Pons (tissue), 1 donor: ENCODE data around the gene ST3GAL4.
"Not testable (repeated sequence)": the region's sequence is repeated elsewhere in the genome, so short reads cannot be mapped to it uniquely, and the experiment has no call there.

Experiments used
- DNase-seq: peaks from one replicate; pipeline ENCODE4 v3.0.0-alpha.2; 2016; ENCODE audit warnings: low spot score

The ST3GAL4 gene

DNA sequence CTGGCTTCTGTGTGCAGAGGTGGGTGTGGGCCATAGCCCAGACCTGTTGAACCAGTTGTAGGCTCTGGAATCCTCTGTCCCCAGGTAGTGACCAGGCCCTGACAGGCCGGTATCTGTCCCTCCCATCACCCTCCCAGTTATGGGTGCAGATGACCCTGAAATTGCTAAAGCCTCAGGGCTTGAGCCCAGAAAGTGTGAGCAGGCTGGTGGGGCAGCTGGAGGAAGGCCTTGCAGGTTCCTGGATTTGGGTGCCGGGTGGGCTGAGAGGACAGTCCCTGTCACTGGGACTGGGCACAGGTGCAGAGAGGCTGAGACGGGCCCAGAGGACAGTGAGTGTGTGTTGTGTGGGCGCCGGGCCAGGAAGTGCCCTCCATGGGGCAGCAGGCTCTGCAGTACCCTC is 10.0 kb downstream of the ST3GAL4 start:
- not testable (repeated sequence) for DNase-seq

DNA sequence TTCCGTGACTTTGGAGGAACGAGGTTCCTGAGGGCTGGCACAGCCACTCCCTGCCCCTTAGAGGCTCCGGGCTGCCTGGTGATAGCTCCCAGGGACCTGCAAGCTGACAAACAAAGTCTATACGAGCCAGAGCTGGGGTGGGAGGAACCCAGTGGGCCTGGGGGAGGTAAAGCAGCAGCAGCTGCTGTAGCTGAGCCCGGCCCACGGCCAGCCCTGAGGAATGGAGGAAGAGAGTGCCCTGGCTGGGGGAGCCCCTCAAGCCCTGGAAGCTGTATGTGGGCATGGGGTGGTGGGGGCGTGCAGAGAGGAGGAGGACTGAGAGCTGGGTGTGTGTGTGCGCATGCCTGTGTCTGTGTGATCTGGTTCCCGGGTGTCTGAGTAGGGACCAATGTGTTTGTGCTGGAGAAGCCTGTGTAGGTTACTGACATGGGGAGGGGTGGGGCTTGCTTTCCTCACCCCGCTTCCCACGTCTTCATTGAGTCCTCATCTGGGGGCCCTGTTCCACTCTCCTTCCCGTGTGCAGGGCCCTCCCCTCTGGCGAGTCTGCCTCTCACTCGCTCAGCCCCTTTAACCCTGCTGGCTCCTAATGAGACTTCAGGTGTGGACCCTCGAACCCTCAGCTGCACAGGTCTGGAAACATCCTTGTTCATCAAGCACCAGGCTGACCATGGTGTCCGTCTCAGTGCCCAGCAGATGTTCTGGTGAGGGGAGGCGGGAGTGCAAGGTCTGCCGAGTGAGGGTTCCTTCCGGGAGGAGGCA is 10.8 kb downstream of the ST3GAL4 start:
- no peak for DNase-seq

DNA sequence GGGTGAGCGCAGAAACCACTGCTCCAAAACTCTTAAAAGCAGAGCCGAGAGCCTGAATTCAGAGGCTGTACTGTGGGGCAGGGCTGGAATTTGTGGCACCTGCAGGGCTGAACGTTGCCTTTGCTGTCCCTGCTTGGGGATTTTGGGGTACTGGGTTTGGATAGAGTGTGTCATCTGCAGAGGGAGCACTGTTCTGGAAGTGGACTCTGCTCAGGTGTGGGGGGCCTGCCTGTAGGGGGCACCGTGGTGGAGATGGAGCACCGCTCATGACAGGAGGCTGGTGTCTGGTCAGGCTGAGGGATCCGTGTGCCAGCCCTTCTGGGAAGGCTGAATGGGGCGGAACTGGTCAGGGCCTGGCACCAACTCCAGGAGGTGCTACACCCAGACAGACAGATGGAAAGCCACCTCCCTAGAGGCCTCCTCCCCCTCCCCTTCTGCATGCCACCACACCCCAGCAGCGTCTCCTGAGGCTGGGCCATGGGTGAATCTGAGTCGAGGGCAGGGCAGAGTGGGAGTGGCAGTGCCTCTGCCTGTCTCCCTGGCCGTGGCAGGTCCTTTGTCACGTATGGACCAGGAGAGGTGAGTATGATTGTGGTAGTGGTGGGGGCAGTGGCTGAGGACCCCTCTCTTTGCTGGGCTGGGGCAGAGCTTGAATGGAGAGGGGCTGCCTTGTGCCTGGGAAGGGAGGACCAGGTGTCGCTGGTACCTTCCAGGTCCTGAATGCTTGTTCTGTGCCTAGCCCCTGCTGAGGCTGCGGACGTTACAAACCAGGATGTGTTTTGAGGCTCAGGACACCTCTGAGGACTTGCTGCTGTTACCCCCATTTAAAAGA is 11.6 kb downstream of the ST3GAL4 start:
- not testable (repeated sequence) for DNase-seq

DNA sequence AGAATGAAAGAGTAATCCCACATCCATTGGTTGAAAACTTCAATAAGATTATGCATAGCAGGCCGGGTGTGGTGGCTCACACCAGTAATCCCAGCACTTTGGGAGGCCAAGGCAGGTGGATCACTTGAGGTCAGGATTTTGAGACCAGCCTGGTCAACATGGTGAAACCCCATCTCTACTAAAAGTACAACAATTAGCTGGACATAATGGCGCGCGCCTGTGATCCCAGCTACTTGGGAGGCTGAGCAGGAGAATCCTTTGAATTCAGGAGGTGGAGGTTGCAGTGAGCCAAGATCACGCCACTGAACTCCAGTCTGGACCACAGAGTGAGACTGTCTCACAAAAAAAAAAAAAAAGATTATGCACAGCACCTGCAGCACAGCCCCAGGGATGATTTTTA is 12.3 kb downstream of the ST3GAL4 start:
- not testable (repeated sequence) for DNase-seq

DNA sequence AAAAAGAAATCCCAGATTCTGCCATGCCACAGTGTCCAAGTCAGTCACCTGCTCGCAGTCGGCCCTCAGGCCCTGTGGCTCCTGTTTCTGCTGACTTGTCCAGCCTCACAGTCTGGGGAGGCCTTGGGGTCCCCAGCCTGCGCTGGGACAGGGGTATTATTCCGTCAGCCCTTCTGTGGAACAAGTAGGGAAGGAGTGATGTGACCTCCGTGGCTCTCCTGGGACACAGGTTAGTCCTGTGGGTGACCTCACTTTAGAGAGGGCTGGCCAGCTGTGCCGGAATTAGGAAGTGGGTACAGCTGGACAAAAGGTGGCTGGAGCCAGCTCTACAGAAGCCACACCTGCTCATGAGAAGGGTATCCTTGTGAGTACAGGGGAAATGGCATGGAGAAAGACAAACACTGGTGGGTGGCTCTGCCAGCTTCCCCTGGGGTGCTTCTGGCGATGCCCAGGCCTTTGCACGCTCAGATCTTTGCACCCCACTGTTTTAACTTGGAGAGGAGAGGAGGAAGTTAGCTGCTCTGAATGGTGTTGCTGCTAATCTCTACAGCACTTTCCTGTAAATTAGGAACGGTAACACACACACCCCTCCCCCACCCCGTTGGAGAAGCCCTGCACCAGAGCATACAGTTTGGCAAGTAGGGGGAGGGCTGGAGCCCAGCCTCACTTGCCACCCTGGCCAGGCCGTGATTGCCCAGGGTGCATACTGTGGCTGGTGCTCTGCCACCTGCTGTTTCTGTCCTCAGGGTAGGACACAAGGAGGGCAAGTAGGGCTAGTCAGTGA is 13.0 kb downstream of the ST3GAL4 start:
- DNase-seq: not testable (repeated sequence)

DNA sequence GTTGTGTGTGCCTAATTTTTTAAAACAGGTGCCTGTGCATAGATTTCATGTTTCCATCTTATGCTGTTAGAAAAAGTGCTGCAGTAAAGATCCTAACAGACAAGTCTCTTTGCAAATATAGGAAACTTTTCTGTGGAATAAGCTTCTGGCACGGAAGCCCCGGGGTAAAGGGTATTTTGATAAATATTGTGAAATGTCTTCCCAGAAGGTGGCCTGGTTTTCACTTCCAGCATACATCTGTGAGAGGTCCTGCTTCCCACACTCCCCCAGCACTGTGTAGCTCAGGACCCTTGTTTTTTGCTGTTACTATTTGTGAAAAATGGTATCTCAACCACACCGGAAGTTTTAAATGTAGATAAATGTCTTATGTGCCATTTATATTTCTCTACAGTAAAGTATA is 14.5 kb downstream of the ST3GAL4 start:
- no peak for DNase-seq

DNA sequence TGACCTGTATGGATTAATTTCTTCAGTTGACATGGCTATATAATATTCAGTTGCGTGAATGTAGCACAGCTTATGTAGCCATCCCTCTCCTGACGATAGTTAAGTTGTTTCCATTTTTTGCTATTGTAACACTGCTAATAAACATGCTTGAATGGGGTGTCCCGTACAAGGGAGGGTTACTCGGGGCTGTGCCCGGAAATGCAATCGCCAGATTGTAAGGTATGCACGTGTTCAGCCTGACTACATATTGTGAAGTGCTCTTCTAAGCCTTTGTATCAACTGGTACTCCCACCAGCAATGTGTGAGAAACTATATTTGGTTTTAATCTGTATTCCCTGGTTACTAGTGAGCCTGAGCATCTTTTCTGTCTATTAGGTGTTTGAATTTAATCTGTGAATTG is 16.1 kb downstream of the ST3GAL4 start:
- no peak for DNase-seq

DNA sequence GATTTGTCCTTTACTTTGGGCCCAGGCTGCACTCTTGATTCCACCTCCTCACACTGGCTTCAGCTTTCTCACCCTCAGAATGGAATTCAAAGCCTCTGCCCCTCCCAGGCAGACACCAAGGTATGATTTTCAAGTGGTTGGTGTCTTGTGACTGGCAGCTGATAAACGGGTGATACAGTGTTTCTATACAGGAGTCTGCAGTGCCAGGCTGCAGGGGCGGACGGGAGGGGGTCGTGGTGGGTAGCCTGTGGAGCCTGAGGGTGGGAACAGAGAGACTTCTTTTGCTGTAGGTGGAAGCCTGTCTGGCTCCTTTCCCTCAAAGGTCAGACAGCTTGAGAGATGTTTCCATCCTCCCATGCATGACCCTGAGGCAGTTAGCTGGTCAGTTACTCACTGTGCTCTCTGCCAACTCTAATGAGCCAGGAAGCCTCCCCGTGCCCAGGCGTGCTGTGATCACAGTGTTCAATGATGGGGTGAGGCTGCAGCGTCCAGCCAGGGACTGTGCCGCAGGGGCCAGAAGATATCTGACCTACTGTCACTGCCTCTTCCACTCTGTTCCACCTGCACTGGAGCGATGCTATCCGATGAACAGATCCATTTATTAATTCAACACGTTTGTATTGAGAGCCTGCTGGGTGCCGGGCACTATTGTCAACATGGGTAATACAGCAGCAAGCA is 18.0 kb downstream of the ST3GAL4 start:
- DNase-seq: not testable (repeated sequence)

DNA sequence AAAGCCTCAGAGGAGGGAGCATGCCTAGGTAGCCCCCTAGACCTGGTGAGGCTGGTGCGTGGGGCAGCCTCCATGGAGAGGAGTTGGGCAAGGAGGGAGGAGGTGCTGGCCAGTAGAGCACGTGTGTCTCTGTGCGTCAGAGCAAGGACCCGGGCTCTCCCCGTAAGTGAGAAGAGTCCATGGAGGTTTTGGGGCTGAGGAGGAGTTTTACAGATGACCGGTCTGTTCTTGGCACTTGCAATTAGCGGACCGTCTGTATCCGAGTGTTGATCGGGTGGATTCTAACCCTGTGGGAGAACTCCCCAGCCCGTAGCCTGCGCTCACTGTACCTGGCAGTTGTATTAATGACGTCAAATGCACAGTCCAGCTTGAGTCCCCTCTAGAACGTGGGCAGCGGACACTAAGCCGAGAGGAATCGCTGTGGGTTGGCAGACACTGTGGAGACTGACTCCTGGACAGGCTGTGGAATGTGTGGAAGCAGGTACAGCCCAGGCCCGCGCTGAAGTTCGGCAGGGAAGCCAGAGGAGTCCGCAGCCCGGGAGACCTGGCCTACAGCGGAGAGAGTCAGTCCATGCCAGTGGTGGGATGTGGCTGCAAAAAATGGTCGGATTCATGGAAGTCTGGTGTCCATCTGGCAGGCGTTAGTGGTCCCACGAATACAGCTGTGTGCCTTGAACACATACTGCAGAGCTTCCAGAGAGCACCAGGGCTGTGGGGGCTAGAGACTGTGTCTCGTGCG is 19.2 kb downstream of the ST3GAL4 start:
- not testable (repeated sequence) for DNase-seq

DNA sequence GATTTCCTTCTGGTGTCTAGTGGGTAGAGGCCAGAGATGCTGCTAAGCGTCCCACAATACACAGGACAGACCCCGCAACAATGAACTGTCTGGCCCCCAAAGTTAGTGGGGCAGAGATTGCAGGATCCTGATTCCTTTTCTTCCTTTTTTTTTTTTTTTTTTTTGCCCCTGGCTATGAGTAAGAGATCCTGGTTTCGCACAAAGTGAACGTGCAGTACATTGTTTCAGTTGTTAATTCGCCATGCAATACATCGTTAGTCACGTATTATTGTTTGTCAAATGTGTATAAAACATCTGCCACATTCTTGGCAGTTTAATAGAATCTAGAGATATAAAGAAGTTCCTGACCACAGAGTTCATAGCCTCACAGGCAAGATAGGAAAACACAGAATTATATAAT is 20.2 kb downstream of the ST3GAL4 start:
- DNase-seq: no peak

DNA sequence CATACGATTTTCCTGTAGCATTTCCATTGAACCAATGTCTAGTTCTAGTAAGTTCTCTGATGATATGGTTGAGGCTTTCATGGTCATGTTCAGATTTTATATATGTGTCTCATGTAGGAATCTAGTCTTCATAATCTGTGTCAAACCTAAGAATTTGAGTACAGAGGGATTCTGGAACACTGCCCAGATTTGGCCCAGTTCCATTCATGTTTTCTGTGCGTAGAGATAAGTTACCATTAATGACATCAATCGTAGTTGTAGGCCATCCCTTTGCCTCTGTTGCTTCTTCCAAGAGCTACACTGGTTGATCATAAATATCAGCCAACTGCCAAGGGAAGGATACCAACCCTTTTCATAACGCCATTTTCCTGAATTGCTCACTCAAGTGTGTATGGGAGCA is 23.3 kb downstream of the ST3GAL4 start:
- DNase-seq: no peak

DNA sequence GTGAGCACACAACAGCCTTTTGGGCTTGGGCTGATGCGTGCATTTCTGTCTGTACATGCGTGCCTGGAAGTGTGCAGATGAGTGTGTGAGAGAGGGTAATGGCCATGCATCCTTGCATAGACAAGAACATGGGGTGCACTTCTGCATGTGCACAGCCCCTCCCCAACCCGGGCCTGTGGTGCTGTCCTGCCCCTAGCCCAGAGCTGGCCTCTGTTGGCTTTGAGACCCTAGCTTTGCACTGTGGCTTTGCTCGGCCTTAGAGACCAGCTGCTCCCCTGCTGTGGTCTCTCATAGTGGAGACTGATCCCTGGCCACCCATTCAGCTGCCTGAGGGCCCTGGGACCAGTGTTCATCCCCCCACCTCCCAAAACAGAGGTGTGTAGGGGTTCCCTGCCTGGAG is 25.4 kb downstream of the ST3GAL4 start:
- no peak for DNase-seq

DNA sequence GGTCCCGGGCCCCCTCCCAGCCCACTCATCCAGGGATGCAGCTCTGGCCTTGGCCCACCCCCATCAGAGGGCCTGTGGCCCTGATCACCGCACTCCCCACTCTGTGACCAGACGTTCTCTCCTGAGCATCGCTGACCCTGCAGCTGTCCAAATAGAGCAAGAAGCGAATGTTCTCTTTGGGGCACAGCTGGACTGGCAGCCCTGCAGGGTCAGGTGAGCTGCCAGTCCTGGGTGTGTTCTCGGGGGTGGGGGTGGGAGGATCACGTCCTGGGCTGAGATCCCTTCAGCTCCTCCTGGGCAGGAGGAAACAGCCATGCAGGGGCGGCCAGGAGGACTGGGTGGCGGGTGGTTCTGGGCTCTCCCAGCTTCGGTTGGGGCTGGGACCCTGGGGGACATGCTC is 26.5 kb downstream of the ST3GAL4 start:
- not testable (repeated sequence) for DNase-seq

DNA sequence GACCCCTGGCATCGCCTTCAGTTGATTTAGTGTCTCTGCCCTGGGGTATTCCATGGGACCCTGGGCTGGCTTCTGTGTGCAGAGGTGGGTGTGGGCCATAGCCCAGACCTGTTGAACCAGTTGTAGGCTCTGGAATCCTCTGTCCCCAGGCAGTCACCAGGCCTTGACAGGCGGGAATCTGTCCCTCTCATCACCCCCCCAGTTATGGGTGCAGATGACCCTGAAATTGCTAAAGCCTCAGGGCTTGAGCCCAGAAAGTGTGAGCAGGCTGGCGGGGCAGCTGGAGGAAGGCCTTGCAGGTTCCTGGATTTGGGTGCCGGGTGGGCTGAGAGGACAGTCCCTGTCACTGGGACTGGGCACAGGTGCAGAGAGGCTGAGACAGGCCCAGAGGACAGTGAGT is 27.2 kb downstream of the ST3GAL4 start:
- DNase-seq: not testable (repeated sequence)

DNA sequence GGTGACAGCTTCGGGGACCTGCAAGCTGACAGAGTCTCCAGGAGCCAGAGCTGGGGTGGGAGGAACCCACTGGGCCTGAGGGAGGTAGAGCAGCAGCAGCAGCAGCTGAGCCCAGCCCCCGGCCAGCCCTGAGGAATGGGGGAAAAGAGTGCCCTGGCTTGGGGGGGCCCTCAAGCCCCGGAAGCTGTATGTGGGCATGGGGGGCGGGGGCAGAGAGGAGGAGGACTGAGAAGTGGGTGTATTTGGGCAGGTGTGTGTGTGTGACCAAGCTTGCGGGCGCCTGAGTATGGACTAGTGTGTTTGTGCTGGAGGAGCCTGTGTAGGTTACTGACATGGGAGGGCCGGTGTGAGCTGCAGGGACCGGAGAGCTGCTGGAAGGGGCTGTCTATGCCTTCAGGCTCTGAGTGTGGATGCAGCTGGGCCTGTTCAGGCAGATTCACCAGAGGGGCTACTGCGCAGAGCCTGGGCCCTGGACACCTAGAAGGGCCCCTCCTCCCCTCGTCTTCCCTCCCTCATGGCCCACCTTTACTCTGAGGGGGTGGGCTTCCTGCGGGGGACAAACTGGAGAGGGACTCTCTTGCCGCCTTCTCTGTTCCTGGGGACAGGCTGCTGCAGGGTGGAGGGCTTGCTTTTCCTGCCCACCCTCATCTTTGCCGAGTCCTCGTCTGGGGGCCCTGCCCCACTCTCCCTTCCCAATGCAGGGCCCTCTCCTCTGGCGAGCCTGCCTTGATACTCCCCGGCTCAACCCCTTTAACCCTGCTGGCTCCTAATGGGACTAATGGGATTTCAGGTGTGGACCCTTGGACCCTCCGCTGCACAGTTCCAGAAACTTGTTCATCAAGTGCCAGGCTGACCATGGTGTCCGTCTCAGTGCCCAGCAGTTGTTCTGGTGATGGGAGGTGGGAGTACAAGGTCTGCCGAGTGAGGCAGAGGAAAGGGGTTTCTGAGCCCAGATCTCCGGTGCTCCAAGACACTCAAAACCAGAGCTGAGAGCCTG is 28.2 kb downstream of the ST3GAL4 start:
- no peak for DNase-seq

DNA sequence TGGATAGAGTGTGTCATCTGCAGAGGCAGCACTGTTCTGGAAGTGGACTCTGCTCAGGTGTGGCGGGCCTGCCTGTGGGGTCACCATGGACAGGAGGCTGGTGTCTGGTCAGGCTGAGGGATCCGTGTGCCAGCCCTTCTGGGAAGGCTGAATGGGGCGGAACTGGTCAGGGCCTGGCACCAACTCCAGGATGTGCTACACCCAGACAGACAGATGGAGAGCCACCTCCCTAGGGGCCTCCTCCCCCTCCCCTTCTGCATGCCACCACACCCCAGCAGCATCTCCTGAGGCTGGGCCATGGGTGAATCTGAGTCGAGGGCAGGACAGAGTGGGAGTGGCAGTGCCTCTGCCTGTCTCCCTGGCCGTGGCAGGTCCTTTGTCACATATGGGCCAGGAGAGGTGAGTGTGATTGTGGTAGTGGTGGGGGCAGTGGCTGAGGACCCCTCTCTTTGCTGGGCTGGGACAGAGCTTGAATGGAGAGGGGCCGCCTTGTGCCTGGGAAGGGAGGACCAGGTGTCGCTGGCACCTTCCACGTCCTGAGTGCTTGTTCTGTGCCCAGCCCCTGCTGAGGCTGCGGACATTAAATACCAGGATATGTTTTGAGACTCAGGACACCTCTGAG is 29.1 kb downstream of the ST3GAL4 start:
- DNase-seq: no peak

DNA sequence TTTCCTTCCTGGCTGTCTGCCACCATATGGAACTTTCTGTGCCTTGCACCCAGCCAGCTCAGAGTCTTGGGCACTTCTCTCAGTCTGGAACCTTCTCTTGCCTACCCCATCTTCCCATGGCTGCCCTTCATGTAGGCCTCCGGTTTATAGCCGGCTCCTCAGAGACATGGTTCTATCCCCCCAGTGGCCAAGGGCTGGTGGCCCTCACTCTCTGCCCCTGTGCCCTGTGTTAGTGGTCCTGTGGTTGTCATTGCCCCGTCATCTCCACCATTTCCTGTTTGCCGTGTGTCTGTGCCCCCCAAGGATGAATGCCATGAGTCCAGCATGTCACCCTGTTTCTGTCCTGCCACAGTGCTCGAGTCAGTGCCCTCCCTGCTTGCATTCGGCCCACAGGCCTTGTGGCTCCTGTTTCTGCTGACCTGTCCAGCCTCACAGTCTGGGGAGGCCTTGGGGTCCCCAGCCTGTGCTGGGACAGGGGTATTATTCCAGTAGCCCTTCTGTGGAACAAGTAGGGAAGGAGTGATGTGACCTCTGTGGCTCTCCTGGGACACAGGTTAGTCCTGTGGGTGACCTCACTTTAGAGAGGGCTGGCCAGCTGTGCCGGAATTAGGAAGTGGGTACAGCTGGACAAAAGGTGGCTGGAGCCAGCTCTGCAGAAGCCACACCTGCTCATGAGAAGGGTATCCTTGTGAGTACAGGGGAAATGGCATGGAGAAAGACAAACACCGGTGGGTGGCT is 30.7 kb downstream of the ST3GAL4 start:
- no peak for DNase-seq

DNA sequence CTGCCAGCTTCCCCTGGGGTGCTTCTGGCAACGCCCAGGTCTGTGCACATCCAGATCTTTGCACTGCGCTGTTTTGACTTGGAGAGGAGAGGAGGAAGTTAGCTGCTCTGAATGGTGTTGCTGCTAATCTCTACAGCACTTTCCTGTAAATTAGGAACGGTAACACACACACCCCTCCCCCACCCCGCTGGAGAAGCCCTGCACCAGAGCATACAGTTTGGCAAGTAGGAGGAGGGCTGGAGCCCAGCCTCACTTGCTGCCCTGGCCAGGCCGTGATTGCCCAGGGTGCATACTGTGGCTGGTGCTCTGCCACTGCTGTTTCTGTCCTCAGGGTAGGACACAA is 31.2 kb downstream of the ST3GAL4 start:
- not testable (repeated sequence) for DNase-seq

DNA sequence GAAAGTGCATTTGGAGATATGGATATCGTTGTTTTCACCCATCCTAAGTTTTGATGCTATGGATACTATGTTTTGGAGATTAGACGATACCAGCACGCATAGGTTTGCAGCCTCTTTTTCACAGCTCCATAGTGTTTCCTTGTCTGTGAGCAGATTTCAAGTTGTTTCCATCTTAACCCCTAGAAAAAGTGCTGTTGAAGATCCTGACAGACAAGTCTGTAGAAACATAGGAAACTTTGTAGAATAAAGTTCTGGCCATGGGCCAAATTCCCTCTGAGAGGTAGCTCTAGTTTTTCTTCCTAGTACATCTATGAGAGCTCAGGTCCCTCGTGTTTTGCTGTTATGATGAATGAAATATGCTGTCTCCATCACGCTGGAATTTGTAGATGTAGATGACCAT is 32.4 kb downstream of the ST3GAL4 start:
- no peak for DNase-seq
